Kidney (tissue), 14 donors: Measurements from ENCODE around the gene UBE2D4. TPM values are rescaled to one million over a fixed set of nuclear protein-coding genes. Genes with fewer than 3 reads are reported as not detected.
"Not testable (repeated sequence)": the region's sequence is repeated elsewhere in the genome, so short reads cannot be mapped to it uniquely, and the experiment has no call there.

Experiments
- DNase-seq, 5 donors: peaks; one replicate each; pipeline ENCODE4 v3.0.0-alpha.2; 2013 to 2020
- FAIRE-seq: peaks from 2 replicates; lab custom pipeline; 2012; peaks lifted over from hg19 to GRCh38; lab: Jason Lieb, UNC
- H3K27ac ChIP-seq, 2 donors: one replicate each; pipeline ENCODE4 v1.7.0; 2013; ENCODE audit warnings: low read depth in 2 of 2, low read length in 2 of 2, inconsistent platforms in 1 of 2
- H3K27me3 ChIP-seq: one replicate; pipeline ENCODE4 v1.7.1; 2013; ENCODE audit warnings: low read length, inconsistent platforms; ENCODE audit not compliant: control insufficient read depth, insufficient read depth
- H3K36me3 ChIP-seq, 3 donors: one replicate each; pipeline versions ENCODE4 v1.7.0 to v1.7.1; 2013; ENCODE audit warnings: low read length in 3 of 3, control low read depth in 1 of 3, inconsistent platforms in 1 of 3; ENCODE audit not compliant: insufficient read depth in 3 of 3, control insufficient read depth in 2 of 3
- H3K4me1 ChIP-seq, 3 donors: one replicate each; pipeline versions ENCODE4 v1.7.0 to v1.7.1; 2013; ENCODE audit warnings: low read length in 3 of 3, inconsistent platforms in 1 of 3, low read depth in 1 of 3; ENCODE audit not compliant: control insufficient read depth in 2 of 3, insufficient read depth in 2 of 3
- H3K4me3 ChIP-seq, 3 donors: one replicate each; pipeline versions ENCODE4 v1.7.0 to v1.8.1; 2013; ENCODE audit warnings: low read length in 3 of 3, control low read depth in 1 of 3, inconsistent platforms in 1 of 3
- H3K9ac ChIP-seq, 3 donors: one replicate each; pipeline versions ENCODE4 v1.7.0 to v1.7.1; 2013; ENCODE audit warnings: low read length in 3 of 3, control low read depth in 1 of 3, inconsistent platforms in 1 of 3
- H3K9me3 ChIP-seq, 3 donors: one replicate each; pipeline versions ENCODE4 v1.7.0 to v1.7.1; 2013; ENCODE audit warnings: low read length in 3 of 3, control low read depth in 1 of 3, inconsistent platforms in 1 of 3; ENCODE audit not compliant: control insufficient read depth in 2 of 3, insufficient read depth in 1 of 3
- intact Hi-C: fragments of 100-400 bp; cut with DNase I; formaldehyde crosslinking; loops from one replicate; pipeline ENCODE4 v1.11.1; 2022
- polyA plus RNA-seq: library from polyadenylated mRNA; stranded (reverse); fragments of 350-450 nt; fragmentation: Illumina TruSeq; extraction: RNeasy Lipid Tissue Mini Kit (QIAGEN cat#74804); gene quantifications from one replicate; pipeline ENCODE4 v1.2.3, GENCODE V29; 2014; ENCODE audit warnings: low read depth, low replicate concordance; ENCODE audit not compliant: insufficient read depth
- total RNA-seq: library from RNA; stranded (reverse); fragmentation: NEBNext Ultra II Directional; extraction: Animal tissue kit (Norgen Biotek cat#: 25700); gene quantifications from one replicate; pipeline ENCODE4 v1.2.1, GENCODE V29; 2021
- TF ChIP-seq, protein P1 (sequence below): IDR thresholded peaks from 3 replicates; pipeline ENCODE4 v1.5.1; 2012; ENCODE audit warnings: mild to moderate bottlenecking, moderate library complexity, borderline replicate concordance; ENCODE audit not compliant: insufficient read depth; ENCODE audit errors: extremely low read depth
- donor health status: control.
- donor health status: control.
- donor health status: control.
- donor health status: control.
- donor health status: control.
- donor health status: DM: yes; HTN: yes; CAD: no.
- donor health status: Normal renal cell carcinoma (clear cell type).

The UBE2D4 gene
- total and polyA plus RNA-seq, 2 donors from 2014 or later: 21.4 to 27.8 TPM

DNA sequence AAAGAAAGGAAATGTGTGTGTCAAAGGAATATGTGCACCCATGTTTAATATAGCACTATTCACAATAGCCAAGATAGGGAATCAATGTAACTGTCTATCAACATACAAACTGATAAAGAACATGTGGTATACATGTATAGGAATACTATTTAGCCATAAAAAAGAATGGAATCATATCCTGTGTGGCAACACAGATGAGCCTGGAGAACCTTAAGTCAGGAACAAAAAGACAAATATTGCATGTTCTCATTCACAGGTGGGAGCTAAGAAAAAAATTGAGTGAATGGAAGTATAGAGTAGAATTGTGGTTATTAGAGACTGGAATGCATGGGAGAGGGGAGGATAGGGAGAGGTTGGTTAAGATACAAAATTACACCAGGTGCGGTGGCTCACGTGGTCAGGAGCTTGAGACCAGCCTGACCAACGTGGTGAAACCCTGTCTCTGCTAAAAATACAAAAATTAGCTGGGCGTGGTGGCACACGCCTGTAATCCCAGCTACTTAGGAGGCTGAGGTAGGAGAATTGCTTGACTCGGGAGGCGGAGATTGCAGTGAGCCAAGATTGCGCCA, 30.3 kb upstream of the UBE2D4 start:
- Histone ChIP-seq H3K27me3 (no peaks in the 10 kb centered on the region), H3K9me3 (no peaks in the 10 kb centered on the region), H3K9ac (no peak overlapping the region), H3K27ac (no peak overlapping the region), H3K4me1 (no peaks in the 10 kb centered on the region), H3K4me3 (no peak overlapping the region), H3K36me3 (peaks cover 0 to 3% (median 2%) of the 10 kb centered on the region in 3 donors)
- DNase-seq (no peak), FAIRE-seq (no peak)
- TF ChIP-seq, protein P1, sequence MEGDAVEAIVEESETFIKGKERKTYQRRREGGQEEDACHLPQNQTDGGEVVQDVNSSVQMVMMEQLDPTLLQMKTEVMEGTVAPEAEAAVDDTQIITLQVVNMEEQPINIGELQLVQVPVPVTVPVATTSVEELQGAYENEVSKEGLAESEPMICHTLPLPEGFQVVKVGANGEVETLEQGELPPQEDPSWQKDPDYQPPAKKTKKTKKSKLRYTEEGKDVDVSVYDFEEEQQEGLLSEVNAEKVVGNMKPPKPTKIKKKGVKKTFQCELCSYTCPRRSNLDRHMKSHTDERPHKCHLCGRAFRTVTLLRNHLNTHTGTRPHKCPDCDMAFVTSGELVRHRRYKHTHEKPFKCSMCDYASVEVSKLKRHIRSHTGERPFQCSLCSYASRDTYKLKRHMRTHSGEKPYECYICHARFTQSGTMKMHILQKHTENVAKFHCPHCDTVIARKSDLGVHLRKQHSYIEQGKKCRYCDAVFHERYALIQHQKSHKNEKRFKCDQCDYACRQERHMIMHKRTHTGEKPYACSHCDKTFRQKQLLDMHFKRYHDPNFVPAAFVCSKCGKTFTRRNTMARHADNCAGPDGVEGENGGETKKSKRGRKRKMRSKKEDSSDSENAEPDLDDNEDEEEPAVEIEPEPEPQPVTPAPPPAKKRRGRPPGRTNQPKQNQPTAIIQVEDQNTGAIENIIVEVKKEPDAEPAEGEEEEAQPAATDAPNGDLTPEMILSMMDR: no peak
- intact Hi-C loops: no loop called here

DNA sequence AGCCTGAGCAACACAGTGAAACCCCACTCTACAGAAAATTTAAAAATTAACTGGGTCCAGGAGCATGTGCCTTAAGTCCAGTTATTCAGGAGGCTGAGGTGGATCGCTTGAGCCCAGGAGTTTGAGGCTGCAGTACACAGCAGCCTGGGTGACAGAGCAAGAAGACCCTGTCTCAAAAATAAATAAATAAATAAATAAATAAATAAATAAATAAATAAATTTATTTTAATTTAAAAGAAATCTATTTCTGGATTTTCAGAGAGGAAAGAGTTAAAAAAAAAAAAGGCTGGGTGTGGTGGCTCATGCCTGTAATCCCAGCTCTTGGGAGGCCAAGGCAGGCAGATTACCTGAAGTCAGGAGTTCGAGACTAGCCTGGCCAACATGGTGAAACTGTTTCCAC, 27.7 kb upstream of the UBE2D4 start:
- H3K9ac ChIP-seq, H3K4me3 ChIP-seq, H3K36me3 ChIP-seq, H3K27me3 ChIP-seq, H3K9me3 ChIP-seq, H3K27ac ChIP-seq, intact Hi-C loops, DNase-seq, FAIRE-seq: not testable (repeated sequence)
- H3K4me1 ChIP-seq: peaks cover 0 to 12% (median 5%) of the 10 kb centered on the region in 3 donors

DNA sequence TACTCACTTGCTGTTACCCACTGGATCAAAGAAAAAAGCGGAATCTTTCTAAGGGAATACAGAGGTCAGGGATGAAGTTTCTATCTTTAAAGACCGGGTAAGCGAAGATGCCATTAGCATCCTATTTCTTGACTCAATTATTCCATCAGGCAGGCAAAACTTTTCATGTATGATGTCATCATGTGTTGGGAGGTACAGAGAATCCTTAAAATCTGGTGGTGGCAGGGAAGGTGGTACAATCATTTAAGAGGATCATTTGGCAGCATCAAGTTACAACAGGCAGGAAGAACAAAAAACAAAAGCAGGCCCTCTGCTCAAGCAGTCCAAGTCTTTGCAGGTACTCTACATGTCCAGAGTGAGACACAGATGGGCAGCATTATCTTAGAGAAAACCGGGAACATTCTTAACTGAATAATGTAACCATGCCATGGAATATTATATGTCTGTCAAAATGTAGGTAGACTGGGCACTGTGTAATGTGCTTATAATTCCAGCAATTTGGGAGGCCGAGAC, 23.6 kb upstream of the UBE2D4 start:
- peaks cover 0 to 30% (median 21%) of the 10 kb centered on the region in 3 donors for H3K4me1 ChIP-seq
- DNase-seq (no peak), FAIRE-seq (no peak)
- peaks cover 0 to 2% (median 0%) of the 10 kb centered on the region in 3 donors for H3K36me3 ChIP-seq
- H3K27ac ChIP-seq: no peak overlapping the region
- no peaks in the 10 kb centered on the region for H3K9me3 ChIP-seq
- no peak overlapping the region for H3K4me3 ChIP-seq
- H3K27me3 ChIP-seq: no peaks in the 10 kb centered on the region
- TF ChIP-seq, protein P1: no peak
- intact Hi-C loops: no loop called here
- H3K9ac ChIP-seq: no peak overlapping the region

DNA sequence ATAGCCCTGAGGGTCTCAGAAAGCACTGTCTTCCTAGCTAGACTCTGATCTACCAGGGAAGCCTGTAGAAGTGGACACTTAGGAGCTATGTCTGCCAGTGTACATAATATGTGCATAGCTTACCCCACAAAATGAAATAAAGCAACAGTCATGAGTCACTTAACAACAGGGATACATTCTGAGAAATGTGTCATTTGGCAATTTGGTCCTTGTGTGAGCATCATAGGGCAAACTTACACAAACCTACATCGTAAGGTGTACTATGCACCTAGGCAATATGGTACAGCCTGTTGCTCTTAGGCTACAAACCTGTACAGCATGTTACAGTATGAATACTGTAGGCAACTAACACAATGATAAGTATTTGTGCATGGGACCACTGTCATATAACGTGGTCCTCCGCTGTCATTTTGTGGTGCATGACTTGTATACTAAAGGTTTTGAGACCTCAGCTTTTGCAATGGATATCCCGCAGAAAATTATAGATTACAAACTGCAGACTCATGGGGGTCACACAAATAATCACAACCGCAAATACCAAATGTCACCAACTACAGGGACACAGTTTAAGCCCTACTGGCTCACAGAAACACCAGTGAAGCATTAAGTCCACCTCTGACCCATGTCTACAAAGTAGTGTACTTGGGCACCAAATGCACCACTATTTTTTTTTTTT, 21.6 kb upstream of the UBE2D4 start:
- H3K4me1 ChIP-seq: peaks cover 0 to 30% (median 21%) of the 10 kb centered on the region in 3 donors
- H3K36me3 ChIP-seq: peaks cover 0 to 2% (median 0%) of the 10 kb centered on the region in 3 donors
- DNase-seq (no peak), FAIRE-seq (no peak)
- H3K4me3 ChIP-seq: peak overlapping the region; percentile 17 to 81 (median 36)
- intact Hi-C loops: no loop called here
- peak overlapping the region; percentile 48 to 89 for H3K27ac ChIP-seq
- TF ChIP-seq, protein P1: no peak
- H3K9ac ChIP-seq: peak overlapping the region in 1 of 3 donors; percentile 84
- H3K27me3 ChIP-seq: no peaks in the 10 kb centered on the region
- no peaks in the 10 kb centered on the region for H3K9me3 ChIP-seq
